Keratinocyte (primary cell): ENCODE measurements around the gene FUCA1. TPM values are rescaled to one million over a fixed set of nuclear protein-coding genes. Genes with fewer than 3 reads are reported as not detected.

ENCODE experiments used
- DNase-seq: peaks from one replicate; pipeline ENCODE4 v3.0.0-alpha.2; 2011; ENCODE audit warnings: low read depth, missing footprints, low spot score
- FAIRE-seq: peaks from 2 replicates; lab custom pipeline; 2011; peaks lifted over from hg19 to GRCh38; lab: Jason Lieb, UNC
- H2AFZ ChIP-seq: 2 replicates; pipeline ENCODE4 v1.6.0; 2012; ENCODE audit warnings: low read length, control low read depth, inconsistent platforms; ENCODE audit not compliant: control insufficient read depth
- H3K27ac ChIP-seq: 2 replicates; pipeline ENCODE4 v1.5.1; 2011; ENCODE audit warnings: low read length; ENCODE audit not compliant: control insufficient read depth, insufficient read depth
- H3K27me3 ChIP-seq: 3 replicates; pipeline ENCODE4 v1.6.0; 2011; ENCODE audit warnings: low read length; ENCODE audit not compliant: control insufficient read depth, insufficient read depth; ENCODE audit errors: extremely low read depth
- H3K36me3 ChIP-seq, 2 experiments: 2 replicates in 1 of 2; 3 replicates in 1 of 2; pipeline ENCODE4 v1.5.1; 2011; ENCODE audit warnings: low read length in 2 of 2, mild to moderate bottlenecking in 1 of 2; ENCODE audit not compliant: control insufficient read depth in 2 of 2, insufficient read depth in 2 of 2; ENCODE audit errors: extremely low read depth in 1 of 2
- H3K4me1 ChIP-seq: 3 replicates; pipeline ENCODE4 v1.5.1; 2011; ENCODE audit warnings: low read length; ENCODE audit not compliant: control insufficient read depth, insufficient read depth; ENCODE audit errors: extremely low read depth
- H3K4me2 ChIP-seq: 3 replicates; pipeline ENCODE4 v1.6.0; 2011; ENCODE audit warnings: low read depth, low read length; ENCODE audit not compliant: control insufficient read depth, insufficient read depth; ENCODE audit errors: extremely low read depth
- H3K4me3 ChIP-seq, 3 experiments: fragments of 200-600 bp in 1 of 3; sonication (generic) in 1 of 3; 2 replicates in 2 of 3; 3 replicates in 1 of 3; pipeline ENCODE4 v1.5.1; 2011 to 2016; ENCODE audit warnings: low read length in 3 of 3, mild to moderate bottlenecking in 3 of 3, control low read depth in 2 of 3, inconsistent platforms in 1 of 3, low read depth in 1 of 3, mixed read lengths in 1 of 3, mixed run types in 1 of 3, moderate library complexity in 1 of 3; ENCODE audit not compliant: control insufficient read depth in 2 of 3, insufficient read depth in 2 of 3; ENCODE audit errors: extremely low read depth in 1 of 3
- H3K79me2 ChIP-seq: 2 replicates; pipeline ENCODE4 v1.6.0; 2012; ENCODE audit warnings: low read length; ENCODE audit not compliant: control insufficient read depth, insufficient read depth
- H3K9ac ChIP-seq: 3 replicates; pipeline ENCODE4 v1.6.0; 2011; ENCODE audit warnings: low read length; ENCODE audit not compliant: control insufficient read depth, insufficient read depth; ENCODE audit errors: extremely low read depth
- H3K9me1 ChIP-seq: 3 replicates; pipeline ENCODE4 v1.6.0; 2011; ENCODE audit warnings: low read length; ENCODE audit not compliant: control insufficient read depth, insufficient read depth; ENCODE audit errors: extremely low read depth
- H3K9me3 ChIP-seq: 2 replicates; pipeline ENCODE4 v1.5.1; 2012; ENCODE audit warnings: low read depth, low read length; ENCODE audit not compliant: control insufficient read depth
- H4K20me1 ChIP-seq: 3 replicates; pipeline ENCODE4 v1.6.0; 2011; ENCODE audit warnings: low read length; ENCODE audit not compliant: control insufficient read depth, insufficient read depth; ENCODE audit errors: extremely low read depth
- CTCF ChIP-seq, 3 experiments: IDR thresholded peaks in 1 of 3; conservative IDR thresholded peaks in 1 of 3; optimal IDR thresholded peaks in 1 of 3; 2 replicates in 2 of 3; 3 replicates in 1 of 3; pipeline versions ENCODE3 to v1.5.1; 2011; ENCODE audit warnings: low read length in 3 of 3, mild to moderate bottlenecking in 3 of 3, moderate library complexity in 2 of 3, control low read depth in 1 of 3, inconsistent platforms in 1 of 3; ENCODE audit not compliant: insufficient read depth in 2 of 3; ENCODE audit errors: extremely low read depth in 1 of 3
- EZH2 ChIP-seq: IDR thresholded peaks from one replicate; pipeline ENCODE4 v1.6.1; 2012; ENCODE audit warnings: inconsistent platforms, mild to moderate bottlenecking, low read length, moderate library complexity
- dilution Hi-C: fragments of 300-500 bp; cut with MboI; formaldehyde crosslinking; loops from one replicate; pipeline ENCODE4 v1.7.0; 2020; ENCODE audit warnings: low sequenced_read_pairs; ENCODE audit not compliant: extremely low pct_ligation_motif_present
- polyA plus RNA-seq, 5 experiments: library from polyadenylated mRNA; depleted of rRNA in 3 of 5; stranded (reverse) in 3 of 5; stranded (forward) in 1 of 5; unstranded in 1 of 5; fragments of >200 nt; gene quantifications; 1 replicate in 1 of 5; 2 replicates in 3 of 5; 3 replicates in 1 of 5; pipeline versions ENCODE4 v1.2.1 to v1.2.3, GENCODE V29; 2011 to 2012; ENCODE audit warnings: missing spikeins in 2 of 5, low read depth in 1 of 5, low replicate concordance in 1 of 5

The FUCA1 gene
- polyA plus RNA-seq, 1 donor (not counting 4 experiments of a cell fraction or from before 2014, with no cell fraction given) = 11.9 TPM

GRCh38 chr1:23896491-23896890, 28.4 kb upstream of the FUCA1 start:
- dilution Hi-C loops = no loop called here
- FAIRE-seq = no peak
- no peak for TF ChIP-seq CTCF (optimal IDR thresholded peaks at IDR 0.05 in 1 of 3, IDR thresholded peaks at IDR 0.05 in 1 of 3, conservative IDR thresholded peaks at IDR 0.05 in 1 of 3; ENCODE audit: extremely low read depth in 1 of 3, insufficient read depth in 2 of 3, low read length in 3 of 3)
- no peak for TF ChIP-seq EZH2
- Histone ChIP-seq H3K9me3 (no peaks in the 10 kb centered on the region), H3K79me2 (no peaks in the 10 kb centered on the region), H3K4me3 (no peak overlapping the region), H3K9me1 (no peaks in the 10 kb centered on the region), H2AFZ (no peak overlapping the region), H3K4me1 (no peaks in the 10 kb centered on the region), H3K27me3 (peaks cover 28% of the 10 kb centered on the region), H3K27ac (no peak overlapping the region), H3K9ac (no peak overlapping the region), H4K20me1 (no peaks in the 10 kb centered on the region), H3K4me2 (no peak overlapping the region), H3K36me3 (no peaks in the 10 kb centered on the region)
- DNase-seq = no peak

- Histone ChIP-seq H3K4me2 (no peak overlapping the region), H3K9me3 (no peaks in the 10 kb centered on the region), H3K36me3 (no peaks in the 10 kb centered on the region), H3K9ac (no peak overlapping the region), H4K20me1 (no peaks in the 10 kb centered on the region), H3K79me2 (no peaks in the 10 kb centered on the region), H3K27ac (no peak overlapping the region), H3K4me3 (no peak overlapping the region), H3K9me1 (no peaks in the 10 kb centered on the region), H2AFZ (no peak overlapping the region), H3K27me3 (peaks cover 23% of the 10 kb centered on the region), H3K4me1 (no peaks in the 10 kb centered on the region)
- dilution Hi-C loops = no loop called here
- no peak for TF ChIP-seq EZH2
- TF ChIP-seq CTCF (optimal IDR thresholded peaks at IDR 0.05 in 1 of 3, IDR thresholded peaks at IDR 0.05 in 1 of 3, conservative IDR thresholded peaks at IDR 0.05 in 1 of 3; ENCODE audit: extremely low read depth in 1 of 3, insufficient read depth in 2 of 3, low read length in 3 of 3) = no peak
- FAIRE-seq (no peak), DNase-seq (no peak)
Measured at GRCh38 chr1:23895993-23896392, 27.9 kb upstream of the FUCA1 start.
